Ureter (tissue), 1 donor: ENCODE data around the gene MGLL. TPM values are rescaled to one million over a fixed set of nuclear protein-coding genes. Genes with fewer than 3 reads are reported as not detected.

Experiments used
- DNase-seq: peaks from one replicate; pipeline ENCODE4 v3.0.0-alpha.2; 2020; ENCODE audit warnings: low spot score
- total RNA-seq: library from RNA; stranded (reverse); gene quantifications from one replicate; pipeline ENCODE4 v1.2.4, GENCODE V29; 2023
- donor health status: DM: yes; HTN: yes; CAD: no.

The MGLL gene
- total RNA-seq, 1 donor from 2014 or later: 75.1 TPM

DNA sequence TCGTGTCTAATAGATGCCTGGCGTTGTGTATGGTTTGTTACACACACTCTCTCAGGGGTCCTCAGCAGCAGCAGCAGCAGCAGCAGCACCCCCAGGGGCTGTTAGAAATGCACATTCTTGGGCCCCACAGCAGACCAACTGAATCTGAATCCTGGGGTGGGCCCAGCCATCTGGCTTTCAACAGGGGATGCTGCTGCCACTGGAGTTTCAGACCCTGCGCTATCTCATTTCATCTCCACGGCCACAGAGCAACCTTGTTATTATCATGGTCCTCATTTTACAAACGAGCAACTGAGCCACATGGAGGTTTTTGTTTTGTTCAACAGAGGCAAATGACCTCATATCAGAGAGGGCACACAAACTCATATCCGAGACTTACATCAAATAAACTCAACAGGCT, 47.7 kb downstream of the MGLL start:
- DNase-seq: no peak

DNA sequence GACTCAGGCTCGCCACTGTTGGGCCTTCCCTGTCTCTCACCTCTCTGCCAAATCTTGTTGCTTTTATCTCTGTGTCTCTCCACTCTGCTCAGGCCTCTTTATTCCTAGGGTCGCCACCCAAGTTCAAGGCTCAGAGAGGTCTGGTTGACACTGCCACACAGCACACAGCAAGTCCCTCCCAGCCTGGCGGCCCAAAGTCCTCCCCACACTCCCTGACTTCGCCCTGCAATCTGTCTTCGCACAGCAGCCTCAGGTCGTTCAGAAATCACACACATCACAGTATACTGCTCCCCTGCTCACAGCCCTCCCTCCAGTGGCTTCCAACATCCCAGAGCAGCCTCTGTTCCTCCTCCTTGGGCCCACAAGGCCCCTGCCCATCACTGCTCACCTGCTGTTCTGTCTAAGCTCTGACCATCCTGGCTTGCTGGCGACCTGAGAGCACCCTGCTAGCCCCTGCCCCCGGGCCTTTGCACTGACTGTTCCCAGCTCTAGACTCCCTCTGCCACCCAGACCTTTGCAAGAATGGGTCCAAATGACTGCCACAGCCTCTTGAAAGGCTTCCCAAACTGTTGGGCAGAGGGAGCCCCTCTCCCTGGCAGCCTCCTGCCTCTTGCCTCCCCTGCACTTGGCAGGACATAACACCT, 48.4 kb downstream of the MGLL start:
- no peak for DNase-seq

DNA sequence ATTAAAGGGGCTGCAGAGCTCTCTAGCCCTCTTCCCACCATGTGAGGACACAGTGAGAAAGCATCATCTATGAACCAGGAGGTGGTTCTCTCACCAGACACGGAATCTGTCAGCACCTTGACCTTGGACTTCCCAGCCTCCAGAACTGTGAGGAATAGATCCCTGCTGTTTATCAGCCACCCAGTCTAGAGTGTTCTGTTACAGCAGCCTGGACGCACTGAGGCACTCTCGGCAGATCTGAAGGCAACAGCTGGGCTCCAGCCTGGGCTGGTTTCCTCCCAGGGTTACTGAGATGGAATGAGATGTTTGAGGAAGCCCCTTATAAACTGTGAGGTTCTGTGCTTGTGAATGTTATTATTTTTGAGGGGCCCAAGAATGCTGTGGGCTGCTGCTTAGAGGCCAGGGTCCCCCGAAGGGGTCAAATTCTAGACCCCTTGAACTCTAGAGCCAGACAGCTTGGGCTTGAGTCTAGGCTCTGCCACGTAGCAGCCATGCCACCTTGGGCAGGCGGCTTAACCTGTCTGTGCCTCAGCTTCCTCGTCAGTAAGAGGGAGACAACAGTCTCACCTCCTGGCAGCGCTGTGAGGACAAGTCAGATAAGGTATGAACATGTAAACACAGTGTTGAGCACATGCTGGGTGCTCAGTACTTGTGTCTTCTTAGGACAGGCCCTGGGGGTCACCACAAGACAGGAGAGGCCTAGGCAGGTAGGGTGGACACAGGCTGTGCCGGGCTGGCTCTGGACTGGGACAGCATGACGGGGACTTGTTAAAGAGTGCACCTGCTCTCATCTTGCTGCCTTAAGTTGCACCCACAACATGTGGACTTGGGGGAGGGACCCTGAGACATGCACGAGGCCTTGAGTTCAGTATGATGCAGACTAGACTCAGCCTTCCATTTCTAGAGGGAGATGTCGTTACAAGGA, 49.2 kb downstream of the MGLL start:
- DNase-seq: no peak

DNA sequence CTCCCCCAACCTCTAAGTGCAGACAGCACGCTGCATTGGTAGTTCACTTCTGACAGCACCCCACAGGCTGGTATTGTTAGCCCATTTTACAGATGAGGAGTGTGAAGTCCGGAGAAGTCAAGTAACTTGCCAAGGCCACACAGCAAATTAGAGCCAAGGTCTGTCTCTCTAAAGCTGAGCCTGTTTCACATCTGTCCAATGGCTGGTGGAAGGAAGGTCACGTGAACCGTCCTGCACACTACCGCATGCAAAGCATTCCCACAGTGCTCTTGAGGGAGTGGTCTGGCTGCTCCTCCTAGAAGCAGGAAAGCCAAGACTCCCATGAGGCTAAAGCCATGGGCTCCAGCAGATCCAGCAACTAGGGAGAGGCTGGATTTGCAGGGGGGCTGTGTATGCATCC, 50.0 kb downstream of the MGLL start:
- no peak for DNase-seq

DNA sequence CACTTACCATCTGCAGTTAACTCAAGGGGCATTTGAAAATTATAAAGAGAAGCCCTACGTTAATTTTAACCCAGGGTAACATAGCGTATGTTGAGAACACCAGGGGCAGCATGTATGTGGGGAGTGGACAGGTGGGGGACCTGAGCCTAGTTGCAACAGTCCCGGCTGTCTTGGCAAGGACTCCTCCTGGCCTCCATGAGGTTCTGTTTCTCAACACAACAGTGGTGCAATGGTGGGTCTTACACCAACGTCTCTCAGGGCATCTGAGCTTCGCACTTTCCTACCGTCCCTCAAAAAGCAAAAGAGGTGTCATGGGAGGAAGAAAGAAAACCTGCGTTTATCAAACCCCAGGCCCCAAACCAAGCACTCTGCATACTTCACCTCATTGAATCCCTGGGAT, 50.6 kb downstream of the MGLL start:
- no peak for DNase-seq

DNA sequence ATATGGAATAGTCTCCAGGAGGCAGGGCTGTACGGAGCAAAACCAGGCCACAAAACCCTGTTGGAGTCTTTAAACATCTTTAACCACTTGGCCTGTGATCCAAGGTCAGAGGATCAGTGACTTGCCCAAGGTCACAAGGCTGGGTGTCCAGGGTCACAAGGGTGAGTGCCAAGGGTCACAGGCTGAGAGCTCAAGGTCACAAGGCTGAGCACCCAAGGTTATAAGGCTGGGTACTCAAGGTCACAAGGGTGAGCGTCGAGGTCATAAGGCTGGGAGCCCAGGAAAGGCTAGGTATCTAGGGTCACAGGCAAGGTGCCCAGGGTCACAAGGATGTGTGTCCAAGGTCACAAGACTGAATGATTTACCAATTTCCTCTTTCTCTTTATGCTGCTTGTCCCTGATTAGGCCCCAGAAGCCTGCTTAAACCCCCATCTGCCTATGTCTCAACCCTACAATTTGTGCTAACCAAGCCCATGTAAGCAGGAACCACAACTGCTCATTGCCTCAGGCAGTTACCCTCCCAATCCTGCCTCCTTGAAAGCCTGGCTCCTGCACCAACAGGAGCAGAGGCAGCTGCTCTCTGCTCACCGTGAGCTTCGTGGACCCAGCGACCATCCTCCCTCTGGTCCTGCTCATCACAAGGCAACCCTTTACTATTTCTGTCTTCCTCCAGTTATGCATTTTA, 51.5 kb downstream of the MGLL start:
- DNase-seq: no peak

DNA sequence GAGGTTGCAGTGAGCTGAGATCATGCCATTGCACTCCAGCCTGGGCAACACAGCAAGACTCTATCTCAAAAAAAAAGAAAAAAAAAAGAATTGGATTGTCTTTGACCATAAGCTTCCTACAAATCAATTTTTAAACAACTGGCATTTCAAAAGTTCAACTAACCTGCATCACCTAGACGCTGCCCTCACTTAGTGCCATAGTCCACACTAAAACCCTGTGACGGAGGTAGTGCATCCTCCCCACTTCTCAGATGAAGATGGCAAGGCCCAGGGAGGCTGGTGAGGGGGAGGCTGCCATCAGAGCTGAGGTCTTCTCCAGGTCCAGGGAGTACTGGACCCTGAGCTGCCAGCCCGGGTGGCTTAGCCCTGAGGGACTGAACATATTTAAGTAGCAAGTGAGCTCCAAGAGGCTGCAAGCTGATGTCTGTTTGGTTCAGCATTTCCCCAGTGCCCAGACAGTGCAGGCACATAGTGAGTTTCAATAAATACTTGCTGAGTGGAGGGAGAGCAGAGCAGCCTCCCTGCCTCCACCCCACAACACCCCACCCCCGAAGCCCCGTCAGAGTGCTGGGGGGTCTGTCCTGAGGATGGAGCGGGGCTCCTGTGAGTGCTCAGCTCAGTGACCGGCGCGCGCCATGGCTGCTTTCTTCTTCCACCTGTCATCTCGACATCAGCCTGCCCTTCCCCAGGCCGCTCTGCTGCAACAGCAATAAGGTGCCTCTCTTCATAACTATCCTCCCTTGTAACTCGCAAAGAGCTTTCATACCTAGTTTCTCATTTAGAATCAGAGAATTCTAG, 52.8 kb downstream of the MGLL start:
- no peak for DNase-seq

DNA sequence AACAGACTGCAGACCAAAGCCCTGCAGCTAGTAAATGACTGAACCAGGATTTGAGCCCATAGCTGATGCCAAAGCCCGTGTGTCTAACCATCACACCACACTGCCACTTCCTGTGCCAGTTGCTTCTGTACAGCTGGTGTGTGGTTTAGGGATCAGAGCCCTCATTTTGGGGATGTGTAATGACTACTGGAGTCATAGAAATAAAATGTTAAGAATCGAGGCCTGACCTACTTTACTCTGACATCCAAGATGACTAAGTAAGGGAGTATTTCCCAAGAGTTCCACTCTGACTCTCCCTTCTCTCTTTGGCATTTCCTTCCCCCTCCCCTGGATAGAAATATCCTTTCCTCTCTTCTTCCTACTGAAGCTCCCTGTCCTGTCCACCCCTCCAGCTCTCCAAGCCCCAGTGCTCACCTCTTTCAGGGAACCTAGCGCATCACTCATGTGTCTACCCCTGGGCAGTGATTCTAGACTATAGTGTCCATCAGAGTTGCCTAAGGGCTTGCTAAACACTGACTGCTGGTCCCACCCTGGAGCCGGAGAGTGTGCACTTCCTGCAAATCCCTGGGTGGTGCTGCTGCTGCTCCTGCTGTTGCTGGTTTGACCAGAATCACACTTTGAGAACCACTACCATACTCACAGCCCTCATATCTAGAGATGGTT, 53.8 kb downstream of the MGLL start:
- DNase-seq: no peak

DNA sequence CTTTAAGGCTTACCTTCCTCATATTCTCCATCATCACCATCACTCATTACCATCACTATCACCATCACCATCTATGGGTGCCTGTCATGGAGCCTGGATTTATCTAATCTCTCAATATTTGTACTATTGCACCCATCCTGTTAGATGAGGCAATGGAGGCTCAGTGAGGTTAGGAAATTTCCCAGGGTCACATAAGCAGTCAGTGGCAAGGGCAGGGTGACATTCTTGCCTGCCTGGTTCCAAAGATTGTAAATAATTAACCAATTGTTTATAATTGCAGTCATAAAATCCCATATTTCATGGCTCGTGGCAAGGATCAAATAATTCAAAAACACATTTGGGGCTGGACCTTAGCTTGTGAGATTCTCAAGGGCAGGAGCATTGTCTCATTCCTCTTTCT, 55.2 kb downstream of the MGLL start:
- no peak for DNase-seq

DNA sequence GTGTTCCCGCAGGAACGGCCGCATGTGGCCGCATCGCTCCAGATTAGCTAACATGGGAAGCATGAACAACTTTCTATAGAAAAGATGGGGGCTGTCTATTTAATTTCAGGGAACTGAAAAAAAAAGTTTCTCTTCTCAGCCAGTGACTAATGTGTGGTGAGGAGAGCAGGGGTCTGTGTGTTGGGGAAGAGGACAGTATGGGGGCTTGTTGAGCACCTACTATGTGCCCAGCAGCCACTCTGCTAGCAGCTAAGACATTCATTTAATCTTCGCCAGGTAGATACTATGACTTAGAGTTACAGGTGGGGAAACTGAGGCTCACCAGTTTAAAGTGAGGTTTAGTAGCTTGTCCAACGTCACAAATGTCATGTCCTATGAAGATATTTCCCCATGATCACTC, 56.6 kb downstream of the MGLL start:
- DNase-seq: no peak

DNA sequence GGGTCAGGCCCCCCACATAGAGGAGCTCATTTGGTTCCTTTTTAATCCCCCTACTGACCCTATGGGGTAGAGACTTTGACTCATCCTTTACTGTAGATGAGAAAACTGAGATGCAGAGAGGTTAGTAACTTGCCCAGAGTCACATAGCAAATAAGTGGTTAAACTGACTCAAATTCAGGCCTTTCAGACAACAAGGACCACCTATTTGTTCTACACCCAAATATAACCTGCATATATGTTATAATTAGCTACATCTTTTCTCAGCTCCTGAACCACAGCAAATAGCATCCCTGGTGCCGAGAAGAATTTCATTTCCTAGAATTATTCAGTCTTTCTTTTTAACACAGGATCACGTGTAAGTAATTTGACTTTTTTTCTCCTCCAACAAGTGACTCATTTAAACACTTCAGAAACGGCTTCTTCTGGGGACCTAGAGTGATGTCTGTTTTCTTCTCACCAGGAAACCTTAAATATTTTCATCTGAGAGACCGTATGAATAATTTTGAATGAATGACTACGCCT, 57.4 kb downstream of the MGLL start:
- DNase-seq: no peak

DNA sequence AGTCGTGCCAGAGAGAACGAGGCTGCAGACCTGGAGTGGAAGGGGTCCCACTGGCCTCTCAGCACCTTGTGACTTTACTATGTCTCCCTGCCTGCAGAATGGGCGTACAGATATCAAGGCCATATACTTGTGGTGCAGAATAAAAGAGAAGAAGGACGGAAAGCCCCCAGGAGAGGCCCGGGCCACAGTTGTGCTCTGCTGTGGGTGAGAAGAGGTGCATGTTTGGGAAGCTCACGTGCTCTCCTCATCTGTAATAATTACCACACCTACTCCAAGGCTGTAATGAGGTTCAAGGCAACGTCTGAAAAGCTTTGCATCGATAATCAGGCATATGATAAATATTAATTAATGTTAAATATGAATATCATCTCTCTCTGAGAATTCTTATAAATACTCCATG, 58.0 kb downstream of the MGLL start:
- DNase-seq: no peak

DNA sequence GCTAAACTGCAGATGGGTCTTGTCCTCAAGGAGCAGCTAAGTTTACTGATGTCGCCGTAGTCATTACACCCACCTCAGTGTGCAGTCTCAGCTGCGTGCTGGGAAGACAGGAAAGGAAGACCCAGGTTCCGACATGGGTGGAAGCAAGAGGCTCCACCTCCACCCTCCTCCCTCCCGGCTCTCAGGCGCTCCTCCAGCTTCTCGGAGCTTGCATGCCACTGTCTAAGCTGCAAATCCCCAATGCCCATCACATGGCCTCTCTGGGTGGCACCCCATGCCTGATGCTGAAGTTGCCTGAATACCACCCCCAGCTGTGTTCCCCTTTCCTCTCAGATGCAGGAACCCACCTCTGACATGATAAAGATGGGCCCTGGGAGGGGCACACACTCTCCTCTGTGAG, 58.5 kb downstream of the MGLL start:
- no peak for DNase-seq

DNA sequence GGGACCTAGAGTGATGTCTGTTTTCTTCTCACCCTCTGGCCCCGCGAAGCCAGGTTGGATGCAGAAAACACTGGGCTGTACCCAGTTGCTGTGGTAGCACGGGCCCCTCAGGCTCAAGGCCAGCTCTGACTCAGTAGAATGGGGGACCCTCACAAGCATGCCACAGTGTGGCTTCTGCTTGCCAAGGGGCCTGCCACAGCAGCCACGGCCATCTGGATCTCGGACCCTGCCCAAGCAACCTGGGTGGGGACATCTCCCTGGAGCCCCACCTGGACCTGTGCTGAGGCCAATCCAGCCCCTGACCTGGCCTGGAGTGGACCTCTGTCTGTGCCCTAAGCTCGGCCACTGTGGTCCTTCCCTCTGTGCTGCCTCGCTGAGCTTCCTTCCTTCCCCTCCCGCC, 59.0 kb downstream of the MGLL start:
- no peak for DNase-seq

DNA sequence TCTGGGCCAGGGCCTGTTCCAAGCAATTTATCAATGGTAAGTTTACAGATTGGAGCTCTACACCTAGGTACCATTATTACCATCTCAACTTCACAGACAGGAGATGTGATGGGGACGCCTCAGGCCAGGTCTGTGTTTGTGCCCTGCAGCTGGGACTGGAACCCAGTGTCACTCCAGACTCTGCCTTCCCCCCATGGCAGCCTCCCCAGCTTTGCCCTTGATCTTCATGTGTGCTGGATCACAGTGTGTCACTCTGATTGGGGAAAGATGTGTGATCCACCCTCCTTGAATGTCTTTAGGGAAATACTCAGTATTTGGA, 59.6 kb downstream of the MGLL start:
- DNase-seq: no peak

DNA sequence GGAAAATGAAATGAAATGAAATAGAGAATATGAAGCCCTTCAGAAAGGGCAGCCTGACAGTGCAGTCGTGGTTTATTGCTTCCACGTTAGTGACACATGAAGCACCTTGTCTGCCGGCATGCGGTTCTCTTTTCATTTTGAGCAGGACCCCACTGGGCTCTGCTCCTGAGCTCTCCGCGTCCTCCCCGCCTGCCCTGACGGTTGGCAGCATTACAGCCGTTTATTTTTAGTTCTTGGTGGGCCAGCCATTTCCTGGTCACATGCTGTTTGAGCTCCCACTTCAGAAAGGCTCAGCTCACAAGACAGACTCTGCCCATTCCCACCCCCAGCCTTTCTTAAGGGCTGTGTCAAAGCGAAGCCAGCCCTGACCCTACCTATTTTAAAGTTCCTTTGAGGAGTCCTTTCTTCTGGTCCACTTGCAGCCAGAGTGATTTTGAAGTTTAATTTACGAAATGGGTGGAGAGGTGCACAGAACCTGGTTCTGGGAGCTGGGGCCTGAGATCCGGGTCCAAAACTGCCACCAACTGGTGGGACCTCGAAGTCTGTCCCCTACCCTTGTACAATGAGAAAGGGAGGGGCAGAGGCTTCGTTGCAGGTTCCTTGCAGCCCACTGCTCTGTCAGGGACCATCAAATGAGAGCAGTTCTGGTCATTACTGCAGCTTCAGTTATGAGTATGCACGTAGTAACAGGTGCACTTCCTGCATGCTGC, 60.1 kb downstream of the MGLL start:
- DNase-seq: no peak

DNA sequence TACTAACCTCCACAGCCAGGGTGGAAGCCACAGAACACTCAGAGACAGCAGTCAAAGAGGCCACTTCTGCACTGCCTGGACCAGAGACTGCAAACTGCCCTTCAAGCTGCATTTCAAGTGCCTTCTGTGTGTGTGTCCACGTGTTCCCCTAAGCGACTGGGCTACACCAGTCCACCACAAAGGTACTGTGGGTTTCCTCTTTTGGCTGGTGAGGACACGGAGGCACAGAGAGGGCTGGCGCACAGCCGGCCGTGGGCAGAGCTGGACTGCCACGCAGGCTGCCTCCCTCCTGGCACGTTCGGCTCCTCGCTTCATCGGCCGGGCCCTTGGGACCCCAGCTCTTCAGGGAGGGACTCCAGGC, 60.9 kb downstream of the MGLL start:
- no peak for DNase-seq

DNA sequence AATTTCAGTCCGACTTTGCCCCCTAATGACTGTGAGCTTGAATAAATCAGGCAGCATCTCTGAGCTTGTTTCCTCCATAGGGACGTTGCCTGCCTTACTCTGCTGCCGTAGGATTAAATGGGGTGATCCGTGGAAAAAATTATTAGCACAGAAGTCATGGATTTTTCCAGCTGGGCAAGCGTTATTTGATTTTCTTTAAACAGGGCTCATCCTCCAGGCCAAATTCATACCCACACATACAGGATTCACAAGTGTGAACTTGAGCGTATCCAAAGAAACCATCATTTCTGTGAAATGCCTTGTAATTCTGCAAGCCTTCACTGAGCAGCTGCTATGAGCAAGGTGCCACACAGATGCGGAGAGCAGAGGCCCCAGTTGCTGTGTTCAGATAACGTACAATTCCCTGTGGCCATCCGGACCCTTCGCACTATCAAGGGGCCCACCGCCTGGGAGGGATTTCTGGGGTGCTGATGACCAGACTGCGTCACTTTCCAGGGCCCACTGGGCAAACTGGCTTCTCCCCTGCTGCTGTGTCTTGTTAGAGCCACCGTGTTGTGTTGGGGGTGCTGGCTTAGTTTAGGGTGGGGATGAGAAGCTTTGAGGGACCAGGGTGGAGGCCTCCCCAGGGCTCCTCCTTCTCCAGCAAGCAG, 61.4 kb downstream of the MGLL start:
- no peak for DNase-seq

DNA sequence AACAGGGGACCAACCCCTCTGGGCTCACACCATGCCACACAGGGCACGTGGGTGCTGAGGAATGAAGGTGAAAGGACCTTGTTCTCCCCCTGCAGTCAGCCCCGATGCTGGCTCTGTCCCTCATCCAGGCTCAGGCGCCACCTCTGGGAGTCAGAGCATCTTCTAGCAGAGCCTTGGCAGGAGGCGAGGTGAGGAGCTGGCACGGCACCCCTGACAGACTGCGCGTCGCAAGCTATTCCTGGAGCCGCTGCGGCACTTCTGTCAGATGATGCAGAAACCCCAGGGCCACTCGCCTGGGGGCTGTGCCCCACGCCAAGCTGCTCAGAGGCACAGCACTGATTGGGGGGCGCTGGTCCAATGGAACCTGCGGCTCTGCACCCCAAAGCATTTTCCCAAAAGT, 62.0 kb downstream of the MGLL start:
- no peak for DNase-seq

DNA sequence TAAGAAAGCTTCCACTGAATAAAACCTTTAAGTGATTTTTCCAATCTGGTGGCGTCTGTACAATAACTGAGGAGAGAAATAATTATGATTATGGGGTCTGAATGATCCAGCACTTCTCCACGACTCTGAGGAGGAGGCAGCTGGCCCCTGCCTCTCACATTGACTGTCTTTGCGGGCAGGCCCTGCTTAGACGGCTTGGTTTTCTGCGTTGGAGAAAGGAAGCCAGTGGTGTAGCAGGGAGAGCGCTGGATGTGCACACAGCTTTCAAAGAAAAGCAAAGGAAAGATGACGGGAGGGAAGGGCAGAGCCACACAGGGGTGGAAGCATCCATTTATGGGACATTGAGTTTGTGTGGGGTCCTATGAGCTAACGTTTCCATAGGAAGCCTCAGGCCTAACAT, 62.5 kb downstream of the MGLL start:
- no peak for DNase-seq
